NT2/D1 (cell line): Measurements from ENCODE around the gene MALT1.

Experiments used
- SUZ12 ChIP-seq: IDR thresholded peaks from 2 replicates; pipeline ENCODE4 v1.6.1; 2011; ENCODE audit not compliant: insufficient read length, insufficient read depth; ENCODE audit errors: extremely low read depth
- YY1 ChIP-seq: IDR thresholded peaks from 2 replicates; pipeline ENCODE4 v1.6.1; 2011; ENCODE audit not compliant: insufficient read length, insufficient read depth
- ZNF274 ChIP-seq: IDR thresholded peaks from 2 replicates; pipeline ENCODE4 v1.6.1; 2011; ENCODE audit warnings: mild to moderate bottlenecking, low read depth, low read length

- TF ChIP-seq YY1 (no peak), ZNF274 (no peak), SUZ12 (no peak)
Measured at GRCh38 chr18:58674863-58675472, 3.7 kb downstream of the MALT1 start.
